K562 (cell line): Measurements from ENCODE around the gene NUP98. TPM values are rescaled to one million over a fixed set of nuclear protein-coding genes. Genes with fewer than 3 reads are reported as not detected.

Source experiments
- ADNP ChIP-seq: fragments of 200-800 bp; sonication (Bioruptor generic); IDR thresholded peaks from 2 replicates; pipeline ENCODE4 v1.6.1; 2016; ENCODE audit warnings: missing genetic modification characterization, missing compliant biosample characterization
- C11orf30 ChIP-seq: fragments of 450-650 bp; IDR thresholded peaks from 2 replicates; pipeline ENCODE4 v1.6.1; 2016; ENCODE audit warnings: low read depth, mild to moderate bottlenecking
- CBX1 ChIP-seq: sonication (generic); IDR thresholded peaks from 2 replicates; pipeline ENCODE4 v1.6.1; 2016; ENCODE audit warnings: antibody characterized with exemption, low read depth, mild to moderate bottlenecking
- DMBX1 ChIP-seq: fragments of 250-450 bp; sonication (Bioruptor Pico); IDR thresholded peaks from 2 replicates; pipeline ENCODE4 v1.8.0; 2022; ENCODE audit warnings: inconsistent platforms, mild to moderate bottlenecking, moderate library complexity, borderline replicate concordance
- HMGN3 ChIP-seq: IDR thresholded peaks from 2 replicates; pipeline ENCODE4 v1.6.1; 2011; ENCODE audit warnings: borderline replicate concordance, low read depth, mild to moderate bottlenecking, mixed read lengths, low read length; ENCODE audit not compliant: insufficient read length; ENCODE audit errors: extremely low read depth
- ILF3 ChIP-seq: fragments of 450-650 bp; IDR thresholded peaks from 2 replicates; pipeline ENCODE4 v1.6.1; 2018; ENCODE audit warnings: antibody characterized with exemption, mild to moderate bottlenecking, moderate library complexity, borderline replicate concordance
- PHB ChIP-seq: fragments of 250-450 bp; sonication (Bioruptor Pico); IDR thresholded peaks from 2 replicates; pipeline ENCODE4 v1.5.0; 2021
- POLR2A ChIP-seq: fragments of 450-650 bp; conservative IDR thresholded peaks from 2 replicates; pipeline ENCODE4 v1.6.1; 2016
- PURB ChIP-seq: sonication (generic); formaldehyde crosslinking; IDR thresholded peaks from 2 replicates; pipeline ENCODE4 v1.9.0; 2021; ENCODE audit warnings: low read depth, mild to moderate bottlenecking, missing genetic modification reagents
- RBM17 ChIP-seq: fragments of 200-400 bp; formaldehyde crosslinking; IDR thresholded peaks from 2 replicates; pipeline ENCODE4 v1.6.1; 2017; ENCODE audit warnings: low read depth, mild to moderate bottlenecking, low read length, borderline replicate concordance
- SAFB ChIP-seq: fragments of 200-400 bp; formaldehyde crosslinking; IDR thresholded peaks from 2 replicates; pipeline ENCODE4 v1.6.1; 2017; ENCODE audit warnings: low read depth, low read length, borderline replicate concordance
- TRIM28 ChIP-seq: fragments of 450-650 bp; IDR thresholded peaks from 2 replicates; pipeline ENCODE4 v1.6.1; 2017
- ZC3H8 ChIP-seq: fragments of 450-650 bp; IDR thresholded peaks from 2 replicates; pipeline ENCODE4 v1.6.1; 2017
- ZNF124 ChIP-seq: sonication (generic); formaldehyde crosslinking; IDR thresholded peaks from 2 replicates; pipeline ENCODE4 v1.8.1; 2022; ENCODE audit warnings: missing genetic modification reagents
- ZNF217 ChIP-seq: sonication (generic); formaldehyde crosslinking; IDR thresholded peaks from 2 replicates; pipeline ENCODE4 v1.8.0; 2022; ENCODE audit warnings: mild to moderate bottlenecking, missing genetic modification reagents
- ZNF24 ChIP-seq: fragments of 450-650 bp; IDR thresholded peaks from 2 replicates; pipeline ENCODE4 v1.6.1; 2016
- ZNF41 ChIP-seq: fragments of 250-450 bp; sonication (Bioruptor Pico); conservative IDR thresholded peaks from 2 replicates; pipeline ENCODE4 v1.4.0; 2020; ENCODE audit warnings: mild to moderate bottlenecking
- polyA plus RNA-seq, 8 experiments: library from polyadenylated mRNA; depleted of rRNA in 4 of 8; stranded (reverse) in 5 of 8; unstranded in 3 of 8; fragments of >200 nt; fragmentation: Nextera tagmentation in 2 of 8; fragmentation: Illumina TruSeq in 1 of 8; extraction: Ambion mirVana in 2 of 8; extraction: Trizol in 1 of 8; gene quantifications; 2 replicates each; pipeline versions ENCODE4 v1.2.1 to v1.2.3, GENCODE V29; 2011 to 2014; ENCODE audit warnings: inconsistent platforms in 1 of 8, missing spikeins in 1 of 8
- total RNA-seq, 7 experiments: library from RNA; depleted of rRNA in 6 of 7; stranded (reverse); fragments of >200 nt in 6 of 7; fragmentation: Illumina TruSeq in 2 of 7; extraction: Trizol in 2 of 7; gene quantifications; 2 replicates each; pipeline versions ENCODE4 v1.2.1 to v1.2.3, GENCODE V29; 2011 to 2021; ENCODE audit warnings: low replicate concordance in 1 of 7
- TF ChIP-seq, protein P1 (sequence below): fragments of 250-450 bp; sonication (Bioruptor Pico); IDR thresholded peaks from 2 replicates; pipeline ENCODE4 v1.8.0; 2021; ENCODE audit warnings: moderate library complexity, mild to moderate bottlenecking, inconsistent platforms
- TF ChIP-seq, protein P2 (sequence below): fragments of 450-650 bp; formaldehyde crosslinking; IDR thresholded peaks from 2 replicates; pipeline ENCODE4 v1.4.0; 2022; ENCODE audit warnings: mild to moderate bottlenecking, moderate library complexity
- TF ChIP-seq, protein P3 (sequence below): fragments of 250-450 bp; sonication (Bioruptor Pico); IDR thresholded peaks from 2 replicates; pipeline ENCODE4 v1.6.1; 2021; ENCODE audit warnings: mild to moderate bottlenecking
- TF ChIP-seq, protein P4 (sequence below): fragments of 450-650 bp; formaldehyde crosslinking; IDR thresholded peaks from 2 replicates; pipeline ENCODE4 v1.4.0; 2020; ENCODE audit warnings: mild to moderate bottlenecking
- TF ChIP-seq, protein P5 (sequence below): sonication (generic); formaldehyde crosslinking; IDR thresholded peaks from 2 replicates; pipeline ENCODE4 v1.8.1; 2023; ENCODE audit warnings: mild to moderate bottlenecking, missing genetic modification reagents, moderate library complexity
- TF ChIP-seq, protein P6 (sequence below): fragments of 450-650 bp; formaldehyde crosslinking; IDR thresholded peaks from 2 replicates; pipeline ENCODE4 v1.4.0; 2020; ENCODE audit warnings: mild to moderate bottlenecking, moderate library complexity

The NUP98 gene
- total and polyA plus RNA-seq, 9 of the 15 experiments (the other 6 are each of a cell fraction or from before 2014, with no cell fraction given) = 45.1 to 196 (median 130) TPM

DNA sequence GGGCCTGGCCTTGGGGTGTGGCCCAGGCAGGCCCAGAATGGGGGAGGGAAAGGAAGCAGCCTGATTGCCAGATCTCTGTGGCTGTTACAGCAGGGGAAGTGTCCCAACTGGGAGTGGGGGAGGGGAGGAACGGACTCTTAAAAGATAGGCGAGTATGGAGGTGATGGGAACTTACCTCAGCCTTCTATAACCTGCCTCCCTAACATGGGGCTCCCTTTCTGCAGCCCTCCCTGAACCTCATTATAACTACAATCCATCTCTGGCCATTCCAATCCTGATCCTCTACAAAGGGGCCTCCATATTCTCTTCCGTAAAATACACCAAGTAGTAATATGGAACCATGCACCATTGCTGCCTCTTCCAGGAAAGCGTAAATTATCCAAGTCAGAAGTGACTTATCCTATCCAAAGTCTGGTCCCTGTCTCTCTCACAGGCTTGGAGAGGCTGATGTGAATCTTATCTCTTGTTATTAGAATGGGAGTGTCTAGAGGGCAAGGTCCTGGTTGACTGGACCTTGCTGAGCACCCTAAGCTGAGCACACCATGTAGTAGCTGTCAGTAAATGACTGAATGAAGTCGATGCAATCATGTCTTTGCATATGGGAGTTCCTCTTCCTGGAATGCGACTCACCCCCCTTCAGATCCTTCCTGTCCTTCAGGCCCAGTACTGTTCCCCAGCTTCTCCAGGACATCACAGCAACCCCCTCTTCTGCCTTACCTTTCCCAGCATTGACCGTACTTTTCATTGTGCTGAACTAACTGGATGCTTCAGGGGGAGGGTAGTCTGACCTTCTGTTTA lies 37.5 kb upstream of the NUP98 start (continued):
- TF ChIP-seq, protein P1, sequence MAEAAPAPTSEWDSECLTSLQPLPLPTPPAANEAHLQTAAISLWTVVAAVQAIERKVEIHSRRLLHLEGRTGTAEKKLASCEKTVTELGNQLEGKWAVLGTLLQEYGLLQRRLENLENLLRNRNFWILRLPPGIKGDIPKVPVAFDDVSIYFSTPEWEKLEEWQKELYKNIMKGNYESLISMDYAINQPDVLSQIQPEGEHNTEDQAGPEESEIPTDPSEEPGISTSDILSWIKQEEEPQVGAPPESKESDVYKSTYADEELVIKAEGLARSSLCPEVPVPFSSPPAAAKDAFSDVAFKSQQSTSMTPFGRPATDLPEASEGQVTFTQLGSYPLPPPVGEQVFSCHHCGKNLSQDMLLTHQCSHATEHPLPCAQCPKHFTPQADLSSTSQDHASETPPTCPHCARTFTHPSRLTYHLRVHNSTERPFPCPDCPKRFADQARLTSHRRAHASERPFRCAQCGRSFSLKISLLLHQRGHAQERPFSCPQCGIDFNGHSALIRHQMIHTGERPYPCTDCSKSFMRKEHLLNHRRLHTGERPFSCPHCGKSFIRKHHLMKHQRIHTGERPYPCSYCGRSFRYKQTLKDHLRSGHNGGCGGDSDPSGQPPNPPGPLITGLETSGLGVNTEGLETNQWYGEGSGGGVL = no peak
- TF ChIP-seq, protein P2, sequence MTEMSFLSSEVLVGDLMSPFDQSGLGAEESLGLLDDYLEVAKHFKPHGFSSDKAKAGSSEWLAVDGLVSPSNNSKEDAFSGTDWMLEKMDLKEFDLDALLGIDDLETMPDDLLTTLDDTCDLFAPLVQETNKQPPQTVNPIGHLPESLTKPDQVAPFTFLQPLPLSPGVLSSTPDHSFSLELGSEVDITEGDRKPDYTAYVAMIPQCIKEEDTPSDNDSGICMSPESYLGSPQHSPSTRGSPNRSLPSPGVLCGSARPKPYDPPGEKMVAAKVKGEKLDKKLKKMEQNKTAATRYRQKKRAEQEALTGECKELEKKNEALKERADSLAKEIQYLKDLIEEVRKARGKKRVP (CRISPR knock-in tag) = peak; percentile 76
- TF ChIP-seq, protein P3, sequence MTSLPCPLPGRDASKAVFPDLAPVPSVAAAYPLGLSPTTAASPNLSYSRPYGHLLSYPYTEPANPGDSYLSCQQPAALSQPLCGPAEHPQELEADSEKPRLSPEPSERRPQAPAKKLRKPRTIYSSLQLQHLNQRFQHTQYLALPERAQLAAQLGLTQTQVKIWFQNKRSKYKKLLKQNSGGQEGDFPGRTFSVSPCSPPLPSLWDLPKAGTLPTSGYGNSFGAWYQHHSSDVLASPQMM (CRISPR knock-in tag) = no peak
- TF ChIP-seq, protein P4, sequence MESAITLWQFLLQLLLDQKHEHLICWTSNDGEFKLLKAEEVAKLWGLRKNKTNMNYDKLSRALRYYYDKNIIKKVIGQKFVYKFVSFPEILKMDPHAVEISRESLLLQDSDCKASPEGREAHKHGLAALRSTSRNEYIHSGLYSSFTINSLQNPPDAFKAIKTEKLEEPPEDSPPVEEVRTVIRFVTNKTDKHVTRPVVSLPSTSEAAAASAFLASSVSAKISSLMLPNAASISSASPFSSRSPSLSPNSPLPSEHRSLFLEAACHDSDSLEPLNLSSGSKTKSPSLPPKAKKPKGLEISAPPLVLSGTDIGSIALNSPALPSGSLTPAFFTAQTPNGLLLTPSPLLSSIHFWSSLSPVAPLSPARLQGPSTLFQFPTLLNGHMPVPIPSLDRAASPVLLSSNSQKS (CRISPR knock-in tag) = no peak; the same call in 1 of the 2 replicates
- TF ChIP-seq ZC3H8 = no peak; the same call in 1 of the 2 replicates
- no peak for TF ChIP-seq ZNF217 (CRISPR knock-in tag)
- TF ChIP-seq ILF3 = 0 out of 2 replicates have a peak, but pooled peaks have one; percentile 68
- no peak for TF ChIP-seq POLR2A
- no peak for TF ChIP-seq PURB
- TF ChIP-seq DMBX1 (CRISPR knock-in tag) = no peak
- TF ChIP-seq SAFB = no peak
- TF ChIP-seq ZNF41 (CRISPR knock-in tag) = no peak
- TF ChIP-seq C11orf30 = no peak
- TF ChIP-seq CBX1 = 0 out of 2 replicates have a peak, but pooled peaks have one; percentile 46
- peak; percentile 86 for TF ChIP-seq TRIM28
- TF ChIP-seq, protein P5, sequence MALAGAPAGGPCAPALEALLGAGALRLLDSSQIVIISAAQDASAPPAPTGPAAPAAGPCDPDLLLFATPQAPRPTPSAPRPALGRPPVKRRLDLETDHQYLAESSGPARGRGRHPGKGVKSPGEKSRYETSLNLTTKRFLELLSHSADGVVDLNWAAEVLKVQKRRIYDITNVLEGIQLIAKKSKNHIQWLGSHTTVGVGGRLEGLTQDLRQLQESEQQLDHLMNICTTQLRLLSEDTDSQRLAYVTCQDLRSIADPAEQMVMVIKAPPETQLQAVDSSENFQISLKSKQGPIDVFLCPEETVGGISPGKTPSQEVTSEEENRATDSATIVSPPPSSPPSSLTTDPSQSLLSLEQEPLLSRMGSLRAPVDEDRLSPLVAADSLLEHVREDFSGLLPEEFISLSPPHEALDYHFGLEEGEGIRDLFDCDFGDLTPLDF (CRISPR knock-in tag) = no peak
- no peak for TF ChIP-seq PHB
- TF ChIP-seq ADNP (tag) = no peak
- peak; percentile 90 for TF ChIP-seq ZNF24
- peak; percentile 55 for TF ChIP-seq HMGN3
- TF ChIP-seq RBM17 = no peak
- TF ChIP-seq, protein P6, sequence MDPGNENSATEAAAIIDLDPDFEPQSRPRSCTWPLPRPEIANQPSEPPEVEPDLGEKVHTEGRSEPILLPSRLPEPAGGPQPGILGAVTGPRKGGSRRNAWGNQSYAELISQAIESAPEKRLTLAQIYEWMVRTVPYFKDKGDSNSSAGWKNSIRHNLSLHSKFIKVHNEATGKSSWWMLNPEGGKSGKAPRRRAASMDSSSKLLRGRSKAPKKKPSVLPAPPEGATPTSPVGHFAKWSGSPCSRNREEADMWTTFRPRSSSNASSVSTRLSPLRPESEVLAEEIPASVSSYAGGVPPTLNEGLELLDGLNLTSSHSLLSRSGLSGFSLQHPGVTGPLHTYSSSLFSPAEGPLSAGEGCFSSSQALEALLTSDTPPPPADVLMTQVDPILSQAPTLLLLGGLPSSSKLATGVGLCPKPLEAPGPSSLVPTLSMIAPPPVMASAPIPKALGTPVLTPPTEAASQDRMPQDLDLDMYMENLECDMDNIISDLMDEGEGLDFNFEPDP (CRISPR knock-in tag) = no peak
- no peak for TF ChIP-seq ZNF124 (CRISPR knock-in tag)
